Measurements from ENCODE around the gene E2F4.

The E2F4 gene

GRCh38 chr16:67145746-67146145 is 46.2 kb upstream of the E2F4 start:
- H3K4me3 ChIP-seq (ENCODE audit: low read length) = no peak overlapping the region
- no peaks in the 10 kb centered on the region for H3K79me2 ChIP-seq (ENCODE audit: low read length)
- no peaks in the 10 kb centered on the region for H4K20me1 ChIP-seq (ENCODE audit: insufficient read depth, low read length)
- 0 out of 2 replicates have a peak, but pooled peaks cover 3% of the 10 kb centered on the region for H3K36me3 ChIP-seq (replicated peaks; ENCODE audit: insufficient read depth, low read length)
- H3K9me2 ChIP-seq (replicated peaks; ENCODE audit: insufficient read depth, low read length) = no peaks in the 10 kb centered on the region
- no peaks in the 10 kb centered on the region for H3K27me3 ChIP-seq (replicated peaks; ENCODE audit: insufficient read depth, low read length)
- TF ChIP-seq CTCF (IDR thresholded peaks at IDR 0.05; ENCODE audit: low read length) = no peak
- TF ChIP-seq EZH2phosphoT487 (IDR thresholded peaks at IDR 0.05; ENCODE audit: low read length) = no peak
- no peak for TF ChIP-seq EZH2 (optimal IDR thresholded peaks at IDR 0.05; ENCODE audit: low read depth, low read length)
- DNase-seq = no peak
- H3K4me2 ChIP-seq (ENCODE audit: low read depth, low read length) = no peak overlapping the region
- no peak overlapping the region for H3K9ac ChIP-seq (ENCODE audit: low read length)
- no peaks in the 10 kb centered on the region for H3K9me3 ChIP-seq (replicated peaks; ENCODE audit: insufficient read depth, low read length)
- no peak overlapping the region for H2AFZ ChIP-seq (ENCODE audit: low read length)
- peaks cover 4% of the 10 kb centered on the region; the same call in 1 of the 2 replicates for H3F3A ChIP-seq (ENCODE audit: insufficient read depth, low read length)
- H3K27ac ChIP-seq (ENCODE audit: low read length) = no peak overlapping the region
- no peaks in the 10 kb centered on the region for H3K4me1 ChIP-seq (ENCODE audit: low read length)

GRCh38 chr16:67146523-67147357 is 45.2 kb upstream of the E2F4 start:
- Histone ChIP-seq H4K20me1 (ENCODE audit: insufficient read depth, low read length) (no peaks in the 10 kb centered on the region), H3K4me1 (ENCODE audit: low read length) (no peaks in the 10 kb centered on the region), H3K27me3 (replicated peaks; ENCODE audit: insufficient read depth, low read length) (no peaks in the 10 kb centered on the region), H3K36me3 (replicated peaks; ENCODE audit: insufficient read depth, low read length) (no peaks in the 10 kb centered on the region), H3F3A (ENCODE audit: insufficient read depth, low read length) (peaks cover 7% of the 10 kb centered on the region; the same call in 1 of the 2 replicates), H3K4me3 (ENCODE audit: low read length) (no peak overlapping the region), H3K9me2 (replicated peaks; ENCODE audit: insufficient read depth, low read length) (no peaks in the 10 kb centered on the region), H3K9me3 (replicated peaks; ENCODE audit: insufficient read depth, low read length) (no peaks in the 10 kb centered on the region), H3K79me2 (ENCODE audit: low read length) (no peaks in the 10 kb centered on the region), H3K27ac (ENCODE audit: low read length) (no peak overlapping the region), H3K4me2 (ENCODE audit: low read depth, low read length) (no peak overlapping the region), H3K9ac (ENCODE audit: low read length) (no peak overlapping the region), H2AFZ (ENCODE audit: low read length) (no peak overlapping the region)
- no peak for DNase-seq
- no peak for TF ChIP-seq EZH2 (optimal IDR thresholded peaks at IDR 0.05; ENCODE audit: low read depth, low read length)
- TF ChIP-seq EZH2phosphoT487 (IDR thresholded peaks at IDR 0.05; ENCODE audit: low read length) = no peak
- no peak for TF ChIP-seq CTCF (IDR thresholded peaks at IDR 0.05; ENCODE audit: low read length)

- Histone ChIP-seq H3K4me2 (ENCODE audit: low read depth, low read length) (no peak overlapping the region), H3K27ac (ENCODE audit: low read length) (no peak overlapping the region), H3F3A (ENCODE audit: insufficient read depth, low read length) (peaks cover 10% of the 10 kb centered on the region; the same call in 1 of the 2 replicates), H4K20me1 (ENCODE audit: insufficient read depth, low read length) (no peaks in the 10 kb centered on the region), H3K4me1 (ENCODE audit: low read length) (no peaks in the 10 kb centered on the region), H3K9me2 (replicated peaks; ENCODE audit: insufficient read depth, low read length) (no peaks in the 10 kb centered on the region), H3K4me3 (ENCODE audit: low read length) (no peak overlapping the region), H3K9me3 (replicated peaks; ENCODE audit: insufficient read depth, low read length) (no peaks in the 10 kb centered on the region), H3K36me3 (replicated peaks; ENCODE audit: insufficient read depth, low read length) (no peaks in the 10 kb centered on the region), H3K79me2 (ENCODE audit: low read length) (no peaks in the 10 kb centered on the region), H2AFZ (ENCODE audit: low read length) (no peak overlapping the region), H3K9ac (ENCODE audit: low read length) (no peak overlapping the region), H3K27me3 (replicated peaks; ENCODE audit: insufficient read depth, low read length) (no peaks in the 10 kb centered on the region)
- no peak for DNase-seq
- TF ChIP-seq EZH2phosphoT487 (IDR thresholded peaks at IDR 0.05; ENCODE audit: low read length) (no peak), CTCF (IDR thresholded peaks at IDR 0.05; ENCODE audit: low read length) (no peak), EZH2 (optimal IDR thresholded peaks at IDR 0.05; ENCODE audit: low read depth, low read length) (no peak)
Measured at GRCh38 chr16:67147437-67148140, 44.4 kb upstream of the E2F4 start.

Measured in MM.1S (cell line).